ENCODE results near the gene DBNDD2.

The DBNDD2 gene

DNA sequence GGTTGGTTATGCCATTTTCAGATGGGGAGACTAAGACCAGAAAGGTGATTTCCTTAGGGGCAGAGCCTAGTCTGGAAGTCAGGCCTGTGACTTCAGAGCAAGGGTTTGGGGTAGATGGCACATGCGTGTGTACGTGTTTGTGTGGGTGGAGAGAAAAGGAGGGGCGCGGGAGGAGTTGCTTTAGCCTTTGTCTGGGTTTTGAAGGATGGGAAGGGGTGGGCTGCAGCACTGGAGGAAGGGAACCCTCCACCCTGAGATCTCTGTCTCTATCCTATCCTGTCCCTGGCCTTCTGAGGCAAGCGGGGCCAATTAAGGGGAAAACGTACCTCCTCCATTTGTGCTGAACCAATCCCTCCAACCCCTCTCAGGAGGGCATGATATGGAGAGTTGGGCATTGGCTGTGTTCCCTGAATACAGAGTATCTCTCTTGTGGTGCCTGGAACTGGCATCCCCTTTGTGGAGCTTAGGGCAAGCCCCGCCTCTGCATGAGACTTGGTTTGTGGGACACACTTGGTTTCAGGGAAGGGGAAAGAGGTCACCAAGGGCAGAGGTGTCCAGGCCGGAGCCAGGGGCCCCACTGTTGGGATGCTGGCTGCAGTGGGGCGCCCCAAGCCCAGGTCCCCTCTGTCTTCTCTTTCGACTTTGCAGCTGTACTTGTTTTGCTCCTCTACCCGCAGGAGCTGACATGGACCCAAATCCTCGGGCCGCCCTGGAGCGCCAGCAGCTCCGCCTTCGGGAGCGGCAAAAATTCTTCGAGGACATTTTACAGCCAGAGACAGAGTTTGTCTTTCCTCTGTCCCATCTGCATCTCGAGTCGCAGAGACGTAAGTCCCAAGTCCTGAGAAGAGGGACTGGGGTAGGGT lies at the start of gene DBNDD2:
TSS of gene DBNDD2 (plus strand) at position 507 of the 863 bp plus-strand sequence. CDS start at position 686, 179 bp downstream.
- TF ChIP-seq CTCF (IDR thresholded peaks at IDR 0.05): no peak

DNA sequence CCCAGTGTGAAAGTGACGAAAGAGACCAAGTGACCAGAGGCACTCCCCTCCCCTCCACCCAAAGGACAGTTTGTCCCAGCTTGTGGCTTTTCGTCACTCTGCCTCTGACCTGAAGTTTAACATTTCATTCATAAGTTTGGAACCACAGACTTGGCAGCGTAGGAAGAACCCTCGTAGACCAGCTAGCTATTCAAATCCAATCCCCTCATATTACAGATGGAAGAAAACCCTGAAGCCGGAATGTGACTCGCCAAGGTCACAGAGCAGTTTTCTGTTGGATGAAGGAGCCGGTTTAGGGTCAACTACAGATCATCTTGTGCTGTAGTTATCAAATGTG lies 49.1 kb upstream of the DBNDD2 start:
- TF ChIP-seq CTCF (IDR thresholded peaks at IDR 0.05): no peak

DNA sequence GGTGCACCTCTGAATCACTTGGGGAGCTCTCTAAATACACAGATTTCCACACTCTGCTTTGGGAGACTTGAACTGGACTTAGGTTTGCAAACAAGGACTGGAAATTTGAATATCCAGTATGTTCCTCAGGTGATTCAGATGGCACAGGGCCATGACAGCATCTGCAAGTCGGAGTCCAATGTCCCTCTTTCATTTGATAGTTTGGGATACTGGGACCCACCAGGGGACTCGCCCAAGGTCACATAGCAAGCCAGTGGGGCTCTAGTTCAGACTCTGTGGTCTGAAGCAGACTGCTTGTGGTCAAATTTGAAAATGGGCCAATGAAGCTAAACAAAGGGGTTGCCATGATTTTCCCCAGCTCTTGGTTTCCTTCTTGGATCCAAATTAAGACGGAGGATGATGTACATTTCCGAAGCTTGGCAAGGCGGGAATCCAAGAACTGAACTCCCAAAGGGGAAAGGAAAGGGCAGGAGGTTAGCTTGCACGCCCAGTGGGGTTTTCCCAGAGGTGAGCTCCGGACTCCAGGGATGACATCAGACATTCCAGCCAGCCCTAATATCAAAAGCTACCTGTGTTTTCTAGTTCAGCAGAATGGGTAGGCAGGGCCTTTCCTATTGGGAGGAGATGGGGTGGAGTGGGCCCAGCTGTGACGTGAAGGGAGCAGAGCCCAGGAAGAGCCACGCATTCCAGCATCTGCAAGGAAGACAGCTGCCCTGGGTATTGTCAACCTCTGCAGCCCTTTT lies 48.5 kb upstream of the DBNDD2 start:
- TF ChIP-seq CTCF (IDR thresholded peaks at IDR 0.05): no peak

DNA sequence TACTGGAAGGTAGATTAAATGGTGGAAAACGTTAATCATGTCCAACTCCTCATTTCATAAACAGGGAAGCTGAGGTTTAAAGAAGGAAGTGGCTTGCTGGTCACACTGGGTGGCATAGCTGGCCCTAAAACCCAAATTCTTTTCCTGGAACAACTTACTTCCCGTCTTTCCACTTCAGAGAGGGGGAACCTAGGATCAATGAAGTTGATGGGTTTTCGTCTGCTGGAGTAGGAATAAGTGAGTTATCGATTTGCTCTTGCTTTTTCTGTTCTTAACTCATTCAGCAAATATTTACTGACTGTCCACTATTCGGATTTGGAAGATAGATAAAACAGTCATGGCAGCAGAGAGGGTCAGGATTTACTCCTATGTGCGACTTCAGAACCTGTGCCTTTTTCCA lies 46.3 kb upstream of the DBNDD2 start:
- TF ChIP-seq CTCF (IDR thresholded peaks at IDR 0.05): no peak

GRCh38 chr20:45362804-45363610 lies 45.1 kb upstream of the DBNDD2 start, which contains the start of gene SYS1:
SYS1 (plus strand) TSS chr20:45363156; CDS start chr20:45363532, 376 bp downstream.
- TF ChIP-seq CTCF (IDR thresholded peaks at IDR 0.05): peak; percentile 90

GRCh38 chr20:45363611-45364492 lies 44.2 kb upstream of the DBNDD2 start:
- TF ChIP-seq CTCF (IDR thresholded peaks at IDR 0.05): no peak

Data from LNCAP (cell line).